ENCODE measurements around the gene UMODL1.

DNA sequence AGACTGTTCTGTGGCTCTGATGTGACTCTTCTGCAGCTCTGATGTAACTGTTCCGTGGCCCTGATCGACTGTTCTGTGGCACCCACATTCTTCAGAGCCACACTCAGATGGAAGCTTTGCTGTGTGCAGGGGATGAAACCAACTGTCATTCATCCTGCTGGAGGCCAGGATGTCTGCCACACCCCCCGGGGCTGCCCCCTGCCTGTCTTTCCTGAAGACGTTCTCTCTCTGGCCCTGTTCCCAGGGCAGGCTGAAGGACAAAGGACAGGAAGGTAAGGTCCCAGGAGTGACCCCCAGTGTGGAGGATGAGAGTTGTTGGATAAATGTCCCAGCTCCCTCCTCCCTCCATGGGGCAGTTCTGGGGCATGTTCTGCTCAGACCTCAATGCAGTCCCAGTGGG lies 29.4 kb upstream of the UMODL1 start:
- TF ChIP-seq, protein P1, sequence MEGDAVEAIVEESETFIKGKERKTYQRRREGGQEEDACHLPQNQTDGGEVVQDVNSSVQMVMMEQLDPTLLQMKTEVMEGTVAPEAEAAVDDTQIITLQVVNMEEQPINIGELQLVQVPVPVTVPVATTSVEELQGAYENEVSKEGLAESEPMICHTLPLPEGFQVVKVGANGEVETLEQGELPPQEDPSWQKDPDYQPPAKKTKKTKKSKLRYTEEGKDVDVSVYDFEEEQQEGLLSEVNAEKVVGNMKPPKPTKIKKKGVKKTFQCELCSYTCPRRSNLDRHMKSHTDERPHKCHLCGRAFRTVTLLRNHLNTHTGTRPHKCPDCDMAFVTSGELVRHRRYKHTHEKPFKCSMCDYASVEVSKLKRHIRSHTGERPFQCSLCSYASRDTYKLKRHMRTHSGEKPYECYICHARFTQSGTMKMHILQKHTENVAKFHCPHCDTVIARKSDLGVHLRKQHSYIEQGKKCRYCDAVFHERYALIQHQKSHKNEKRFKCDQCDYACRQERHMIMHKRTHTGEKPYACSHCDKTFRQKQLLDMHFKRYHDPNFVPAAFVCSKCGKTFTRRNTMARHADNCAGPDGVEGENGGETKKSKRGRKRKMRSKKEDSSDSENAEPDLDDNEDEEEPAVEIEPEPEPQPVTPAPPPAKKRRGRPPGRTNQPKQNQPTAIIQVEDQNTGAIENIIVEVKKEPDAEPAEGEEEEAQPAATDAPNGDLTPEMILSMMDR (IDR thresholded peaks at IDR 0.05), result no peak
- TF ChIP-seq POLR2AphosphoS5 (IDR thresholded peaks at IDR 0.05) (no peak), EP300 (IDR thresholded peaks at IDR 0.05) (no peak), POLR2A (IDR thresholded peaks at IDR 0.05) (no peak)
